C4-2B (cell line): ENCODE measurements around the gene PRPH.
"Not testable (repeated sequence)": the region's sequence is repeated elsewhere in the genome, so short reads cannot be mapped to it uniquely, and the experiment has no call there.

Experiments used
- H3K27ac ChIP-seq: fragments of 450-650 bp; 2 replicates; pipeline ENCODE4 v1.5.1; 2017
- ZFX ChIP-seq: fragments of 450-650 bp; IDR thresholded peaks from 2 replicates; pipeline ENCODE4 v1.6.1; 2017
- TF ChIP-seq, protein P1 (sequence below): fragments of 450-650 bp; conservative IDR thresholded peaks from 2 replicates; pipeline ENCODE4 v1.5.1; 2017; ENCODE audit warnings: mild to moderate bottlenecking

Gene PRPH

GRCh38 chr12:49295082-49295936, at the start of gene PRPH:
Gene PRPH (plus strand): TSS chr12:49295147. CDS start chr12:49295201, 54 bp downstream.
- H3K27ac ChIP-seq, result peak within 1 kb of the TSS; percentile 79
- no peak for TF ChIP-seq ZFX
- TF ChIP-seq, protein P1, sequence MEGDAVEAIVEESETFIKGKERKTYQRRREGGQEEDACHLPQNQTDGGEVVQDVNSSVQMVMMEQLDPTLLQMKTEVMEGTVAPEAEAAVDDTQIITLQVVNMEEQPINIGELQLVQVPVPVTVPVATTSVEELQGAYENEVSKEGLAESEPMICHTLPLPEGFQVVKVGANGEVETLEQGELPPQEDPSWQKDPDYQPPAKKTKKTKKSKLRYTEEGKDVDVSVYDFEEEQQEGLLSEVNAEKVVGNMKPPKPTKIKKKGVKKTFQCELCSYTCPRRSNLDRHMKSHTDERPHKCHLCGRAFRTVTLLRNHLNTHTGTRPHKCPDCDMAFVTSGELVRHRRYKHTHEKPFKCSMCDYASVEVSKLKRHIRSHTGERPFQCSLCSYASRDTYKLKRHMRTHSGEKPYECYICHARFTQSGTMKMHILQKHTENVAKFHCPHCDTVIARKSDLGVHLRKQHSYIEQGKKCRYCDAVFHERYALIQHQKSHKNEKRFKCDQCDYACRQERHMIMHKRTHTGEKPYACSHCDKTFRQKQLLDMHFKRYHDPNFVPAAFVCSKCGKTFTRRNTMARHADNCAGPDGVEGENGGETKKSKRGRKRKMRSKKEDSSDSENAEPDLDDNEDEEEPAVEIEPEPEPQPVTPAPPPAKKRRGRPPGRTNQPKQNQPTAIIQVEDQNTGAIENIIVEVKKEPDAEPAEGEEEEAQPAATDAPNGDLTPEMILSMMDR, result no peak

- TF ChIP-seq, protein P1, result no peak
- no peak for TF ChIP-seq ZFX
Measured at GRCh38 chr12:49251357-49251756, 43.6 kb upstream of the PRPH start.

GRCh38 chr12:49253033-49253623, 41.8 kb upstream of the PRPH start:
- H3K27ac ChIP-seq, result no peak overlapping the region
- TF ChIP-seq ZFX, result no peak
- TF ChIP-seq, protein P1, result no peak

More at GRCh38 chr12:49251357-49251756, 43.6 kb upstream of the PRPH start:
- no peak overlapping the region for H3K27ac ChIP-seq

GRCh38 chr12:49255456-49255855, 39.5 kb upstream of the PRPH start:
- H3K27ac ChIP-seq, result not testable (repeated sequence)

DNA sequence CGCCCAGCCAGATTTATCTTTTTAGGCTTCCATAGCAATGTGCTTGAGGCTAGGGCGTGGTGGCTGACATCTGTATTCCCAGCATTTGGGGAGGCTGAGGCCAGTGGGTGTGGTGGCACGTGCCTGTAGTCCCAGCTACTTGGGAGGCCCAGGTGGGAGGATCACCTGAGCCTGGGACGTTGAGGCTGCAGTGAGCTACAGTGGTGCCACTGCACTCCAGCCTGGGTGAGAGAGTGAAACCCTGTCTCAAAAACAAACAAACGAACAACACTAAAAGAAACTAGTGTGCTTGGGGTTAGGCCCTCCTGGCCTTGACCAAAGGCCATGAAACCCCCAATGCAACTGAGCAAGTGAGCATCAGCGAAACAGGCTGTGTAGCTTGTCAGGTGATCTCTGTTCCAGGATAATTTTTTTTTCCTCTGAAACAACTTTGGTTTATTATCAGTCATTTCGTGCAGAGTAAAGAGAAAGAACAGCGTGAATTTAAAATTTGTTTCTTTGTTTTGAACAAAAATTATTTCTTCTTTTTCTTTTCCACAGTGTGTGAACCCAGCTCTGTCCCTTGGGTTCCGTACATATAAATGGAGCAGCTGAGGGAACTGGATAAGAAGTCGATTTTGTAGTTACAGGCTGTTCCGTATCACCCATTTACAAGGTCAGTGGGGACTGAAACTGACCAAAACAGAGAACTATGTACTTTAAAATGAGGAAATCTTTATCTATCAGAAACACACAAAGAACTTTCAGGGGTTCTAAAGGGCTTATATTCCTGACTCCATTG, 38.9 kb upstream of the PRPH start:
- no peak for TF ChIP-seq ZFX
- TF ChIP-seq, protein P1, result no peak
- H3K27ac ChIP-seq, result no peak overlapping the region

DNA sequence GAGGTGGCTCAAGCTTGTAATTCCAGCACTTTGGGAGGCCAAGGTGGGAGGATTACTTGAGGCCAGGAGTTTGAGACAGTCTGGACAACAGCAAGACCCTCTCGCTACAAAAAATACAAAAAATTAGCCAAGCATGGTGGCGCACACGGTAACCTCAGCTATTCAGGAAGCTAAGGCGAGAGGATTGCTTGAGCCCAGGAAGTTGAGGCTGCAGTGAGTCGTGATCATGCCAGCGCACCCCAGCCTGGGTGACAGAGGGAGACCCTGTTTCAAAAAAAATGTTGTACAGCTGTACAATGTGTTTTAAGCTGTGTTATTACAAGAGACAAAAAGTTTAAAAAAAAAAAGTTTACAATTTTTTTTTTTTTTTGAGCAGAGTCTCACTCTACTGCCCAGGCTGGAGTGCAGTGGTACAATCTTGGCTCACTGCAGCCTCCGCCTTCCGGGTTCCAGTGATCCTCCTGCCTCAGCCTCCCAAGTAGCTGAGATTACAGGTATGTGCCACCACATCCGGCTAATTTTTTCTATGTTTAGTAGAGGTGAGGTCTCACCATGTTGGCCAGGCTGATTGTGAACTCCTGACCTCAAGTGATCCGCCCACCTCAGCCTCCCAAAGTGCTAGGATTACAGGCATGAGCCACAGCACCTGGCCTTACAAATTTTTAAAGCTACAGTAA, 37.3 kb upstream of the PRPH start:
- H3K27ac ChIP-seq, result not testable (repeated sequence)

GRCh38 chr12:49259452-49259851, 35.5 kb upstream of the PRPH start:
- TF ChIP-seq, protein P1, result no peak
- TF ChIP-seq ZFX, result no peak
- H3K27ac ChIP-seq, result no peak overlapping the region

DNA sequence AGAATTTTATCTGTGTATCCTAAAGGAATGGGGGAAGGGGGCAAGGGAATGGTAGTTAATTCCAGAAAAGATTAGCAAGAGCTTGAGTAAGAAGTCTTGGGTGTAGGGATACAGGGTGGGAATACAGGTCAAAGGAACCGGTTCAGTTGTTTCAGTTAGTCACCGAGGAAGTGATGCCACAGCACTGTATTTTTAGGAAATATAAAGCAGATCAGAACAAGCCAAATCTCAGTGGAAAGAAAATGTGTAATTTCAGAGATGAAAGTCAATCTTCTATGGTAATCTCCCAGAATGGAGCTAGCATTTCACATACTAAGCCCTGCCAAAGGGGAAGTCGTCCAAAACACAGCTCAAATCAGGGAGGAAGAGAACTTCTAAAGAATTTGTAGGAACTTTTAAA, 34.8 kb upstream of the PRPH start:
- H3K27ac ChIP-seq, result no peak overlapping the region
- TF ChIP-seq ZFX, result no peak
- TF ChIP-seq, protein P1, result no peak
